GM21390 (cell line): Measurements from ENCODE around the gene MLYCD.

Experiments
- ATAC-seq: cut with Tn5 transposase; IDR thresholded peaks from one replicate; pipeline ENCODE4 v1.9.1; 2021; ENCODE audit not compliant: unreplicated experiment

MLYCD gene

DNA sequence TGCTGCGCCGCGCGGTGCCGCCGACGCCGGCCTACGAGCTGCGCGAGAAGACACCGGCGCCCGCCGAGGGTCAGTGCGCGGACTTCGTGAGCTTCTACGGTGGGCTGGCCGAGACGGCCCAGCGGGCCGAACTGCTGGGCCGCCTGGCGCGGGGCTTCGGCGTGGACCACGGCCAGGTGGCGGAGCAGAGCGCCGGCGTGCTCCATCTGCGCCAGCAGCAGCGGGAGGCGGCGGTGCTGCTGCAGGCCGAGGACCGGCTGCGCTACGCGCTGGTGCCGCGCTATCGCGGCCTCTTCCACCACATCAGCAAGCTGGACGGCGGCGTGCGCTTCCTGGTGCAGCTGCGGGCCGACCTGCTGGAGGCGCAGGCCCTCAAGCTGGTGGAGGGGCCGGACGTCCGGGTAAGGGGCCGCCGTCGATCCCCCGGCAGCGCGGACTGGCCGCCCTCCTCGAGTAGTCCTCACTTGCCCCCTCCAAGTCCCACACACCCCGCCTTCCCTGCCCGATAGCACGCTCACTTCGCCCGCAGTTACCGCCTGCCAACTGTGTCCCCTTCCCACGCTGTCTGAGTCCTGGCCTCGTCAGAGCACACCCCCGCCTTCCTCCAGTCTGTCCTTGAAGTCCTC, 470 bp downstream of the MLYCD start:
- ATAC-seq = peak; percentile 51

DNA sequence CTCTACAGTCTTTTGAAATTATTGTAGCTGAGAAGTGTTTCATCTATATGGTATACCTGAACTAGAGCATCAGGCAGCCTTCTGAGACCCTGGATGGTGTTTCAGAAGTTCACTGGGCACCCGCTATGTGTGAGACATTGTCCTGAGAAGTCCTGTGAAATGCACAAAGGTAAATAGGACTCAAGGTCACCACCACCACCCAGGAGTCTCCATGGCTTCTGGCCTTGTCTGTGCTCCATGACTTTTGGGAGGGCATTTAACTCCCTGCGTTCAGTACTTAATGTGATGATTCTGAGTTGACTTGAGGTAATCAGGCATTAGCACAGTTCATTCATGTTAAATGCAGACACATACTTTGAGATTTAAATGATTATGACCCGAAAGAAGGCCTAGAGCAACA, 1.1 kb downstream of the MLYCD start:
- ATAC-seq = no peak

DNA sequence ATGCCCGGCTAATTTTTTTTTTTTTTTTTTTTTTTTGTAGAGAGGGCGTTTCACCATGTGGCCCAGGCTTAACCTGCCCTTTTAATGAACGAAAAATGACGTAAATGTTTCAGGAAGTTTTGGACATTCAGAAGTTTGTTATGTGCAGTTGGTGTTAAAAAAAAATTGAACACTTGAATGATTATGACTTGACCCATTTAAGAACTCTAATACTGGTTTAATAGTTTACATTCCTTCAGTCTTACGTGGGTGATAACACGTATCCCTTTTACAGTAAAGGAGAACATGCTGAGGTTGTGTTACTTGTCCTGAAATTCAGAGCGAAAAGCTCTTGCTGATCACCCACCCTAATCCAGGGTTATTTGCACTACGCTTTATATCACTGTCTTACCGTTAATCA, 1.7 kb downstream of the MLYCD start:
- ATAC-seq = no peak

- ATAC-seq = no peak
Measured at GRCh38 chr16:83901101-83901500, 2.2 kb downstream of the MLYCD start.

- no peak for ATAC-seq
Measured at GRCh38 chr16:83903751-83904150, 4.8 kb downstream of the MLYCD start.

DNA sequence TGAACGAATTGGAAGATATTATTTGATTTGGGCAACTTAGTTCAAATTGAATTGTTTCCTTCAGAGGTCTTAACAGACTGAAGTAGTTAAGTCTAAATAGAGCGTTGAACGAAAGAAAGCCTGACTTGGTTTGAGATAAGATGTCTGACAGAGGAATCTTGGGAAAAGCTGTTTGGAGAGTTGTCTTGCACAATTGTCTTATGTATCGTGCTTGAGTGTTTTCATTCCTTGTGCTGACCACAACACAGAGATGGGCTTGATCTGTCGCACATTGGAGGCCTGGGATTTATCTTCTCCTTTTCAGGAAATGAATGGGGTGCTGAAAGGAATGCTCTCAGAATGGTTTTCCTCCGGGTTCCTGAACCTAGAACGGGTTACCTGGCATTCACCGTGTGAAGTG, 7.8 kb downstream of the MLYCD start:
- ATAC-seq = no peak

DNA sequence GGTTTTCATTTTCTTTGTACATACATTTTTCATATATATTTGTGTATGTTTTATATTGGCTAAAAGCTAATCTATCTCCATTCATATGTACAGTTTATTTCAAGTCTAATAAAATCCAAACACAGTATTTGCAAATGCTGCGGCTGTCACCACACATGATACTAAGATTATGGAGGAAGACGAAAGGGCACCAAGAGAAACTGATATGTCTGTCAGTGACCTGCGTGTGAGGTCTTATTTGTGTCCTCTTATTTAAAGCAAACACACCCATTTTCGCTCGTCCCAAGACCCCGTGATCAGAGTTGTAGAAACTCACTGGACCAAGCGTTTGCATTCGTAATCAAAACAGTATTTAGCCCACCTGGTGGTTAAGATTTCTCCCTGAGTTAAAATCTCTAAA, 8.2 kb downstream of the MLYCD start:
- ATAC-seq = no peak

- ATAC-seq = no peak
Measured at GRCh38 chr16:83907631-83908250, 8.8 kb downstream of the MLYCD start.

DNA sequence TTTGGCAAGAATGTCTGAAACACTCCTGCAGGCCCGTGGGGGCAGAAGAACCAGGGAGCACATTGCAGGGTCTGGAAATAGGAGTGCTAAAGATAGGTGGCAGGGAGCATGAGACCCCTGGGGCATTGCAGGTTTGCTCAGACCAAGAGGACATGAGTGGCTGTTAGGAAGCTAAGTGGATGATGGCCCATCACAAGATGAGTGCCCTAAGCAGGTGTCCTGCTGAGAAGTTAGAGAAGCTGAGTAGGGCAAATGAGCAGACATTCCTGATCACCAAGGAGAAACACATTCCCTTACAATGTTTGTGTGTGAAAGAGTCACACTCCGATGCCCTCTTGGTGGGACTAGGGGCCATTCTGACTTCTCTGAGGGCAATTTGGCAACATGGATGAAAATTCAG, 9.9 kb downstream of the MLYCD start:
- ATAC-seq = no peak

GRCh38 chr16:83911290-83911689, 12.4 kb downstream of the MLYCD start:
- ATAC-seq = no peak

- no peak for ATAC-seq
Measured at GRCh38 chr16:83912519-83913244, 13.8 kb downstream of the MLYCD start.

DNA sequence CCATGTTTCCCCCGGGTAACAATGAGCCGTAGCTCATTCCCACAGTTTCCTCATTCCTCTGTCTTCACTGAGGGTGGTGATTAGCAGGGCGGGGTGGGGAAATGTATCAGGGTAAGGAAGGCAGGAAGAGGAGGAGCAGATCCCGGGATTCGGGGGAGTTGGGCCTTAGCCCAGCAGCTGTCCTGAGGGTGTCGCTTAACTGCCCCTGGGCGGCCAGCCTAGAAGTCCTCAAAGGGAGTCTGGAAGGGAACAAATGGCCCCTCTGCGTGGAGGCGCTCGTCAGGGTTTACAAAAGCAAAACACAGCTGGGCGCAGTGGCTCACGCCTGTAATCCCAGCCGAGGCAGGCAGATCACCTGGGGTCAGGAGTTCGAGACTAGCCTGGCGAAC, 14.3 kb downstream of the MLYCD start:
- no peak for ATAC-seq

- ATAC-seq = no peak
Measured at GRCh38 chr16:83914091-83914710, 15.3 kb downstream of the MLYCD start.

DNA sequence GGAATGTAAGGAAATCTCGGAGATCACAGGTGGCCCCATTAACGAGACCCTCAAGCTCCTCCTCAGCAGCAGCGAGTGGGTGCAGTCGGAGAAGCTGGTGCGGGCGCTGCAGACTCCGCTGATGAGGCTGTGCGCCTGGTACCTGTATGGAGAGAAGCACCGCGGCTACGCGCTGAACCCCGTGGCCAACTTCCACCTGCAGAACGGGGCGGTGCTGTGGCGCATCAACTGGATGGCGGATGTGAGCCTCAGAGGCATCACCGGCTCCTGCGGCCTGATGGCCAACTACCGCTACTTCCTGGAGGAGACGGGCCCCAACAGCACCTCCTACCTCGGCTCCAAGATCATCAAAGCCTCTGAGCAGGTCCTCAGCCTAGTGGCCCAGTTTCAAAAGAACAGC, 16.2 kb downstream of the MLYCD start:
- no peak for ATAC-seq

DNA sequence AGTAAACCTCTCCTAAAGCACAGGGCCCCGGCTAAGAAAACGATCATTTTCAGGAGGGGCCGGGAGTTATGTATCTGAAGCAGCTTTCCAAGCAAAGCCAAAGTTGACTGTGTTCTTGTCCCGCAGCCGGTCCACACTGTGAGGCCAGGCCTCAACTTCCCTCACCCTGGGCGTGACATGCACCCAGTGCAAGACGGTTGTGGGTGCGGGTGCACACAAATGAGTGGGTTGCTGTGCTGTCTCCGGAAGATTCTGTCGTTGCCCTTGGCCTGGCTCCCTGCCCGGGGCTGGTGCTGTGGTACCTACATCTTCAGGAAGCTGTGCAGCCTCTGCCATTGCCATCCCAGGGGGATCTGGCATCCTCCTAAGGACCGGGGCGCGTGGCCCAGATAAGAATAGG, 16.6 kb downstream of the MLYCD start:
- ATAC-seq = no peak

DNA sequence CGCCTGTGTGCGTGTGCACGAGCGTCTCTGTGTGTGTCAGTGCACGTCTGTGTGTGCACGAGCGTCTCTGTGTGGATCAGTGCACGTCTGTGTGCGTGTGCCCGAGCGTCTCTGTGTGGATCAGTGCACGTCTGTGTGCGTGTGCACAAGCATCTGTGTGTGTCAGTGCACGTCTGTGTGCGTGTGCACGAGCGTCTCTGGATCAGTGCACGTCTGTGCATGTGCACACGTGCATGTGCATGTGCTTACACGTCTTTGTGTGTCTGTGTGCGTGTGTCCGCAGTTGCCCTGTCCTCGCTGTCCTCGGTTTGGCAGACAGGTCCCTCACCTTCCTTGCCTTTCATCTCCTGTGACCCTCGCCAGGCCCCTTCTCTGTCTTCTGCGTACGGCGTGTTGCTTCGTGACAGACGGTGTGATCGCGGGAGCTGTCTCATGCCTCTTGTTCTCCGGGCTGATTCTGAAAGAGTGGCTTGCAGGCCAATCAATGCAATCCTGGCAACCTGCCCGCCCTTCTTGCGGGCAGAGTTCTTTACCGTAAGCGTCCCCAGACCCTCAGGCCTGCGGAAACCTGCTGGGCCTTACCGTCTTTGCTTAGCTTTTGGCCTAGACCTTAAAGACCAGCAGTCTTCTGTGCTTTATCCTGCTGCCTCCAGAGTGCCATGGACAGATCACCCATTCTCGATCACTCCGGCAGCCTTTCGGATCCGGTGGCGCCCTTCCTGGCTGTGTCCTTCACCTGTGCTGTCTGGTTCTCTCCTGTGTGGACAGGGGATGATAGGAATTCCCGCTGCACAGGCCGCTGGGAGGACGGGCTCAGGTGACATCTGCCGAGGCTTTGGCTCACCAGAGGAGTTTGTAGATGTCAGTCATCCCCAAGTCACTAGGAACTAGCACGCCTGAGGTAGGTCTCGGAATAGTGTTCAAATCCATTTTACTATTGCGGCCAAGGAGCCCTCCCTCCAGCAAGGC, 18.5 kb downstream of the MLYCD start:
- ATAC-seq = no peak

DNA sequence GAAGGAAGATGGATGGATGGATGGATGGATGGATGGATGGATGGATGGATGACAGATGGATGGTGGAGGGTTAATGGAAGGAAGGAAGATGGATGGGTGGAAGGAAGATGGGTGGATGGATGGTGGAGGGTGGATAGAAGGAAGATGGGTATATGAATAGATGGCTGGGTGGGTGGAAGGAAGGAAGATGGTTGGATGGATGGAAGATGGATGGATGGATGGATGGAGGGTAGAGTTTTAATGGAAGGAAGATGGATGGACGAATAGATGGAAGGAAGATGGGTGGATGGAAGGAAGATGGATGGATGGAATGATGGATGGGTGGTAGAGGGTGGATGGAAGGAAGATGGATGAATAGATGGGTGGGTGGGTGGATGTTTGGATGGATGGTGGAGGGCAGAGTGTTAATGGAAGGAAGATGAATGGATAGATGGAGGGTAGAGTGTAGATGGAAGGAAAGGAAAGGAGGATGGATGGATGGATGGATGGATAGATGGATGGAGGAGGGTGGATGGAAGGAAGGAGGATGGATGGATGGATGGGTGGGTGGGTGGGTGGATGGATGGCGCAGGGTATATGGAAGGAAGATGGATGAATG, 22.1 kb downstream of the MLYCD start:
- ATAC-seq = no peak

GRCh38 chr16:83923581-83924365, 24.9 kb downstream of the MLYCD start:
- ATAC-seq = no peak

- ATAC-seq = no peak
Measured at GRCh38 chr16:83924686-83925085, 25.8 kb downstream of the MLYCD start.
